Gastrocnemius medialis (tissue), 4 donors: ENCODE data around the gene TANGO2. TPM values are rescaled to one million over a fixed set of nuclear protein-coding genes. Genes with fewer than 3 reads are reported as not detected.

Experiments
- ATAC-seq, 2 donors: fragments of 150-250 bp; one replicate each; pipeline ENCODE4 v1.9.1; 2016
- DNase-seq, 2 donors: peaks; one replicate each; pipeline ENCODE4 v3.0.0-alpha.2; 2019
- H3K27ac ChIP-seq, 4 donors: fragments of 200-600 bp; sonication (generic); 1 replicate in 1 of 4; 2 replicates in 3 of 4; pipeline ENCODE4 v1.5.1; 2016 to 2018; ENCODE audit warnings: mild to moderate bottlenecking in 2 of 4, moderate library complexity in 1 of 4
- H3K27me3 ChIP-seq, 3 donors: fragments of 200-600 bp; sonication (generic) in 2 of 3; 1 replicate in 1 of 3; 2 replicates in 2 of 3; pipeline versions ENCODE4 v1.5.1 to v1.6.0; 2016 to 2019; ENCODE audit warnings: mild to moderate bottlenecking in 1 of 3, moderate library complexity in 1 of 3
- H3K36me3 ChIP-seq, 2 donors: fragments of 200-600 bp; sonication (generic) in 1 of 2; one replicate each; pipeline ENCODE4 v1.5.1; 2017 to 2018
- H3K4me1 ChIP-seq, 2 donors: fragments of 200-600 bp; sonication (generic) in 1 of 2; one replicate each; pipeline ENCODE4 v1.5.1; 2016 to 2017; ENCODE audit warnings: mild to moderate bottlenecking in 2 of 2
- H3K4me3 ChIP-seq, 4 donors: fragments of 200-600 bp; sonication (generic) in 3 of 4; 1 replicate in 1 of 4; 2 replicates in 3 of 4; pipeline ENCODE4 v1.5.1; 2016 to 2019; ENCODE audit warnings: mild to moderate bottlenecking in 2 of 4
- H3K9me3 ChIP-seq, 3 donors: fragments of 200-600 bp; sonication (generic) in 2 of 3; 1 replicate in 1 of 3; 2 replicates in 2 of 3; pipeline ENCODE4 v1.5.1; 2016 to 2019
- CTCF ChIP-seq, 5 experiments: fragments of 450-650 bp in 3 of 5; fragments of 200-600 bp in 2 of 5; sonication (generic) in 2 of 5; IDR thresholded peaks in 4 of 5; conservative IDR thresholded peaks in 1 of 5; 1 replicate in 4 of 5; 2 replicates in 1 of 5; pipeline ENCODE4 v1.5.1; 2016 to 2019; ENCODE audit warnings: antibody characterized with exemption in 5 of 5, mild to moderate bottlenecking in 3 of 5, moderate library complexity in 3 of 5
- POLR2A ChIP-seq, 2 donors: fragments of 450-650 bp; IDR thresholded peaks; one replicate each; pipeline ENCODE4 v1.6.1; 2017; ENCODE audit warnings: antibody characterized with exemption in 2 of 2, mild to moderate bottlenecking in 2 of 2, moderate library complexity in 2 of 2
- in situ Hi-C, 4 donors: fragments of 200-750 bp; cut with MboI; loops; one replicate each; pipeline versions ENCODE4 v1.15.0 to v1.8.0; 2017; ENCODE audit warnings: low sequenced_read_pairs in 4 of 4
- intact Hi-C: fragments of 100-400 bp; cut with DNase I; formaldehyde crosslinking; loops from one replicate; pipeline ENCODE4 v1.15.1; 2023; ENCODE audit warnings: low total_unique reads
- total RNA-seq, 4 donors: library from RNA; depleted of rRNA; stranded (reverse); fragments of >200 nt; gene quantifications; one replicate each; pipeline versions ENCODE4 v1.1.0 to v1.2.3, GENCODE V29; 2016

The TANGO2 gene
- total RNA-seq, 4 donors from 2014 or later: 43.0 to 115 (median 52.5) TPM

- H3K4me1 ChIP-seq: peaks cover 34 to 38% of the 10 kb centered on the region in 2 donors
- in situ Hi-C loops: no loop called here
- DNase-seq: no peak
- peaks cover 0 to 62% of the 10 kb centered on the region in 2 donors for H3K36me3 ChIP-seq
- no peak overlapping the region for H3K4me3 ChIP-seq
- H3K9me3 ChIP-seq: no peaks in the 10 kb centered on the region
- ATAC-seq: no peak
- intact Hi-C loops: loop anchor here (10.0 kb wide), 1 partner anchor 112 kb away; no protein-coding TSS in a partner anchor
- TF ChIP-seq POLR2A (IDR thresholded peaks at IDR 0.05) (no peak), CTCF (IDR thresholded peaks at IDR 0.05 in 4 of 5, conservative IDR thresholded peaks at IDR 0.05 in 1 of 5) (no peak)
- H3K27ac ChIP-seq: no peak overlapping the region
- no peaks in the 10 kb centered on the region for H3K27me3 ChIP-seq
These were observed 65.9 kb downstream of the TANGO2 start for GRCh38 chr22:20086763-20087162.

- no peak for ATAC-seq
These were observed 66.7 kb downstream of the TANGO2 start for GRCh38 chr22:20087319-20088262.

GRCh38 chr22:20088263-20088648 lies 67.3 kb downstream of the TANGO2 start:
- no peak for TF ChIP-seq POLR2A (IDR thresholded peaks at IDR 0.05)
- no peak for TF ChIP-seq CTCF (IDR thresholded peaks at IDR 0.05 in 4 of 5, conservative IDR thresholded peaks at IDR 0.05 in 1 of 5)
- Histone ChIP-seq H3K4me1 (peaks cover 22 to 23% of the 10 kb centered on the region in 2 donors), H3K4me3 (no peak overlapping the region), H3K36me3 (peaks cover 0 to 77% of the 10 kb centered on the region in 2 donors), H3K9me3 (no peaks in the 10 kb centered on the region), H3K27me3 (no peaks in the 10 kb centered on the region), H3K27ac (no peak overlapping the region)
- DNase-seq (no peak), ATAC-seq (no peak)
- in situ Hi-C loops (no loop called here), intact Hi-C loops (loop anchor here (10.0 kb wide), 1 partner anchor 113 kb away; no protein-coding TSS in a partner anchor)

More at GRCh38 chr22:20087319-20088262, 66.7 kb downstream of the TANGO2 start:
- intact Hi-C loops (loop anchor here (10.0 kb wide), 1 partner anchor 113 kb away; no protein-coding TSS in a partner anchor), in situ Hi-C loops (no loop called here)
- Histone ChIP-seq H3K27me3 (no peaks in the 10 kb centered on the region), H3K27ac (no peak overlapping the region), H3K4me1 (peaks cover 26 to 29% of the 10 kb centered on the region in 2 donors), H3K4me3 (no peak overlapping the region), H3K36me3 (peaks cover 0 to 71% of the 10 kb centered on the region in 2 donors), H3K9me3 (no peaks in the 10 kb centered on the region)
- TF ChIP-seq CTCF (IDR thresholded peaks at IDR 0.05 in 4 of 5, conservative IDR thresholded peaks at IDR 0.05 in 1 of 5): no peak
- TF ChIP-seq POLR2A (IDR thresholded peaks at IDR 0.05): no peak
- DNase-seq: no peak

GRCh38 chr22:20089226-20089976 lies 68.5 kb downstream of the TANGO2 start:
- H3K4me1 ChIP-seq: peaks cover 21 to 22% of the 10 kb centered on the region in 2 donors
- in situ Hi-C loops (no loop called here), intact Hi-C loops (loop anchor here (10.0 kb wide), 1 partner anchor 115 kb away; no protein-coding TSS in a partner anchor)
- H3K27me3 ChIP-seq: no peaks in the 10 kb centered on the region
- ATAC-seq (no peak), DNase-seq (no peak)
- H3K9me3 ChIP-seq: no peaks in the 10 kb centered on the region
- no peak overlapping the region for H3K27ac ChIP-seq
- H3K36me3 ChIP-seq: peaks cover 0 to 83% of the 10 kb centered on the region in 2 donors
- TF ChIP-seq CTCF (IDR thresholded peaks at IDR 0.05 in 4 of 5, conservative IDR thresholded peaks at IDR 0.05 in 1 of 5) (no peak), POLR2A (IDR thresholded peaks at IDR 0.05) (no peak)
- no peak overlapping the region for H3K4me3 ChIP-seq
